Gastrocnemius medialis (tissue), 4 donors: ENCODE results near the gene DPPA2.

Experiments
- POLR2A ChIP-seq, 2 donors: fragments of 450-650 bp; IDR thresholded peaks; one replicate each; pipeline ENCODE4 v1.6.1; 2017; ENCODE audit warnings: antibody characterized with exemption in 2 of 2, mild to moderate bottlenecking in 2 of 2, moderate library complexity in 2 of 2
- TF ChIP-seq, protein P1 (sequence below), 5 experiments: fragments of 450-650 bp in 3 of 5; fragments of 200-600 bp in 2 of 5; sonication (generic) in 2 of 5; IDR thresholded peaks in 4 of 5; conservative IDR thresholded peaks in 1 of 5; 1 replicate in 4 of 5; 2 replicates in 1 of 5; pipeline ENCODE4 v1.5.1; 2016 to 2019; ENCODE audit warnings: antibody characterized with exemption in 5 of 5, mild to moderate bottlenecking in 3 of 5, moderate library complexity in 3 of 5

DNA sequence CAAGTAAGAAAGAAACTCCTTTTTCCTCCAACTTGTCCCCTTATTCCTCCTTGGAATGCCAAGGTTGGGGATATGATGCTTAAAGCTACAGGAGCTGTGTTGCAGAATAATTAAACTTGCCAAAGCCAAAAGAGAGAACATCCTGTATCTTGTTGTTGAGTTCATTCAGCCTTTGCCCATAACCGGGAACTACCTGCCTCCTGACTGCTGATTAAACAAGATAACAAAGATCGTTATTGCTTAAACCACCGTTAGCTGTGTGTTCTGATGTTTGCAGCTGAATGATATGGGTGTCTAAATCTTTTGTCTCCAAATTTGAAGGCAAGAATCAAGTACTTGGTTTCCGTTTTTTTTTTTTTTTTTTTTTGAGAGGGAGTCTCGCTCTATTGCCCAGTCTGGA lies 61.5 kb downstream of the DPPA2 start:
- TF ChIP-seq, protein P1, sequence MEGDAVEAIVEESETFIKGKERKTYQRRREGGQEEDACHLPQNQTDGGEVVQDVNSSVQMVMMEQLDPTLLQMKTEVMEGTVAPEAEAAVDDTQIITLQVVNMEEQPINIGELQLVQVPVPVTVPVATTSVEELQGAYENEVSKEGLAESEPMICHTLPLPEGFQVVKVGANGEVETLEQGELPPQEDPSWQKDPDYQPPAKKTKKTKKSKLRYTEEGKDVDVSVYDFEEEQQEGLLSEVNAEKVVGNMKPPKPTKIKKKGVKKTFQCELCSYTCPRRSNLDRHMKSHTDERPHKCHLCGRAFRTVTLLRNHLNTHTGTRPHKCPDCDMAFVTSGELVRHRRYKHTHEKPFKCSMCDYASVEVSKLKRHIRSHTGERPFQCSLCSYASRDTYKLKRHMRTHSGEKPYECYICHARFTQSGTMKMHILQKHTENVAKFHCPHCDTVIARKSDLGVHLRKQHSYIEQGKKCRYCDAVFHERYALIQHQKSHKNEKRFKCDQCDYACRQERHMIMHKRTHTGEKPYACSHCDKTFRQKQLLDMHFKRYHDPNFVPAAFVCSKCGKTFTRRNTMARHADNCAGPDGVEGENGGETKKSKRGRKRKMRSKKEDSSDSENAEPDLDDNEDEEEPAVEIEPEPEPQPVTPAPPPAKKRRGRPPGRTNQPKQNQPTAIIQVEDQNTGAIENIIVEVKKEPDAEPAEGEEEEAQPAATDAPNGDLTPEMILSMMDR (IDR thresholded peaks at IDR 0.05 in 4 of 5, conservative IDR thresholded peaks at IDR 0.05 in 1 of 5) = no peak
- no peak for TF ChIP-seq POLR2A (IDR thresholded peaks at IDR 0.05)
